Stimulated activated CD4-positive, alpha-beta T cell treated with anti-CD3 and anti-CD28 coated beads, Interleukin-12 subunit alpha, Interleukin-12 subunit beta, amount 100 ng/mL, for 24 hours (primary cell): ENCODE measurements around the gene PTK6.

Experiments used
- DNase-seq, 2 experiments: peaks; one replicate each; pipeline ENCODE4 v3.0.0-alpha.2; 2020; ENCODE audit warnings: low read depth in 2 of 2

Gene PTK6

GRCh38 chr20:63557481-63557891, 20.3 kb upstream of the PTK6 start:
- no peak for DNase-seq

GRCh38 chr20:63556873-63557478, 19.8 kb upstream of the PTK6 start:
- DNase-seq, result no peak

- DNase-seq, result no peak
Observed at GRCh38 chr20:63555661-63556381, 18.6 kb upstream of the PTK6 start.

- no peak for DNase-seq
Observed at GRCh38 chr20:63554361-63555278, 17.4 kb upstream of the PTK6 start.

- DNase-seq, result no peak
Observed at GRCh38 chr20:63553933-63554290, 16.7 kb upstream of the PTK6 start, which contains the start of gene FNDC11. Gene FNDC11 (plus strand): TSS chr20:63554159. CDS start chr20:63555664, 1,505 bp downstream.

GRCh38 chr20:63553251-63553932, 16.2 kb upstream of the PTK6 start:
- DNase-seq, result peak; percentile 73 to 76

- no peak for DNase-seq
Observed at GRCh38 chr20:63552481-63553249, 15.5 kb upstream of the PTK6 start.

GRCh38 chr20:63551068-63551467, 13.9 kb upstream of the PTK6 start:
- DNase-seq, result no peak

- no peak for DNase-seq
Observed at GRCh38 chr20:63549679-63550282, 12.6 kb upstream of the PTK6 start.

GRCh38 chr20:63549019-63549418, 11.8 kb upstream of the PTK6 start:
- no peak for DNase-seq

GRCh38 chr20:63548542-63548941, 11.4 kb upstream of the PTK6 start:
- DNase-seq, result no peak

- no peak for DNase-seq
Observed at GRCh38 chr20:63547725-63548480, 10.7 kb upstream of the PTK6 start, which contains the start of gene SRMS. Gene SRMS (minus strand): TSS chr20:63547749. CDS start chr20:63547463, 286 bp downstream.

- DNase-seq, result no peak
Observed at GRCh38 chr20:63546956-63547724, 10.0 kb upstream of the PTK6 start.

- DNase-seq, result no peak
Observed at GRCh38 chr20:63546256-63546955, 9.2 kb upstream of the PTK6 start.

GRCh38 chr20:63545814-63546213, 8.6 kb upstream of the PTK6 start:
- no peak for DNase-seq

GRCh38 chr20:63544958-63545516, 7.9 kb upstream of the PTK6 start:
- DNase-seq, result no peak

- no peak for DNase-seq
Observed at GRCh38 chr20:63544241-63544957, 7.2 kb upstream of the PTK6 start.
